Loucy (cell line): ENCODE data around the gene ACBD7.

Experiments
- H2AFZ ChIP-seq: fragments of 200-600 bp; sonication (generic); 2 replicates; pipeline ENCODE4 v1.6.0; 2016; ENCODE audit warnings: antibody characterized with exemption, mild to moderate bottlenecking, low read length, moderate library complexity
- H3F3A ChIP-seq: fragments of 200-600 bp; 2 replicates; pipeline ENCODE4 v1.6.0; 2016; ENCODE audit warnings: antibody characterized with exemption, low read depth, mild to moderate bottlenecking
- H3K27me3 ChIP-seq: fragments of 200-600 bp; sonication (generic); 2 replicates; pipeline ENCODE4 v1.6.1; 2014; ENCODE audit warnings: low read length, mild to moderate bottlenecking; ENCODE audit not compliant: insufficient read depth, poor library complexity, severe bottlenecking
- H3K36me3 ChIP-seq: fragments of 200-600 bp; sonication (generic); 2 replicates; pipeline ENCODE4 v1.6.1; 2016; ENCODE audit warnings: low read length; ENCODE audit not compliant: insufficient read depth
- H3K4me1 ChIP-seq: fragments of 200-600 bp; sonication (generic); 2 replicates; pipeline ENCODE4 v1.5.1; 2014; ENCODE audit warnings: low read length, mild to moderate bottlenecking; ENCODE audit not compliant: insufficient read depth, poor library complexity, severe bottlenecking
- H3K4me2 ChIP-seq: fragments of 200-600 bp; sonication (generic); 2 replicates; pipeline ENCODE4 v1.6.0; 2014; ENCODE audit warnings: antibody characterized with exemption, low read length, low read depth, mild to moderate bottlenecking; ENCODE audit not compliant: poor library complexity, severe bottlenecking
- H3K4me3 ChIP-seq: fragments of 200-600 bp; sonication (generic); 2 replicates; pipeline ENCODE4 v1.5.1; 2014; ENCODE audit warnings: low read length, mild to moderate bottlenecking, mixed read lengths; ENCODE audit not compliant: poor library complexity, severe bottlenecking
- H3K79me2 ChIP-seq: fragments of 200-600 bp; sonication (generic); 2 replicates; pipeline ENCODE4 v1.6.1; 2014; ENCODE audit warnings: low read length; ENCODE audit not compliant: insufficient read depth
- H3K9ac ChIP-seq: fragments of 200-600 bp; sonication (generic); 2 replicates; pipeline ENCODE4 v1.6.0; 2014; ENCODE audit warnings: mild to moderate bottlenecking, low read depth, low read length, moderate library complexity; ENCODE audit not compliant: poor library complexity, severe bottlenecking
- H3K9me2 ChIP-seq: fragments of 200-600 bp; sonication (generic); replicated peaks from 2 replicates; pipeline ENCODE4 v1.6.1; 2016; ENCODE audit warnings: low read depth, low read length, mixed read lengths
- H3K9me3 ChIP-seq: fragments of 200-600 bp; sonication (generic); 2 replicates; pipeline ENCODE4 v1.6.1; 2014; ENCODE audit warnings: mild to moderate bottlenecking, antibody characterized with exemption, low read length, low read depth; ENCODE audit not compliant: insufficient read depth
- H4K20me1 ChIP-seq: fragments of 200-600 bp; sonication (generic); 2 replicates; pipeline ENCODE4 v1.6.0; 2014; ENCODE audit warnings: antibody characterized with exemption, low read length, mild to moderate bottlenecking; ENCODE audit not compliant: insufficient read depth, poor library complexity, severe bottlenecking
- EZH2phosphoT487 ChIP-seq: fragments of 200-600 bp; IDR thresholded peaks from 2 replicates; pipeline ENCODE4 v1.6.1; 2018; ENCODE audit warnings: antibody characterized with exemption, mild to moderate bottlenecking, moderate library complexity, borderline replicate concordance
- TF ChIP-seq, protein P1 (sequence below): fragments of 200-600 bp; sonication (generic); conservative IDR thresholded peaks from 2 replicates; pipeline ENCODE4 v1.5.1; 2014; ENCODE audit warnings: mild to moderate bottlenecking, antibody characterized with exemption, low read length

Gene ACBD7

DNA sequence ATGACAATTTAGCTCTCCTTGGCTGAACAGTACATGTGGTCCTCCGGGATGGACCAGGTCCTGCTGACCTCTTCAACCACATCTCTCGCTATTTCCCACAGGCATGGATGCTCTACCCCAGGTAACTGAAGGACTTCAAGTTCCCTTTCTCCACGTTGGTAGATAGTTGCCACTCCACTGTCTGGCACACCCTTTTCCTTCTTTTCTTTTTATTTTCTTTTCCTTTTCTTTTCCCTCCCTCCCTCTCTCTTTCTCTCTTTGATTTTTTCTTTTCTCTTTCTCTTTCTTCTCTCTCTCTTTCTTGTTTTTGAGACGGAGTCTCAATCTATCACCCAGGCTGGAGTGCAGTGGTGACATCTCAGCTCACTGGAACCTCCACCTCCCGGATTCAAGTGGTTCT lies 2.8 kb upstream of the ACBD7 start:
- Histone ChIP-seq H3K4me3 (no peak overlapping the region), H3K4me2 (no peak overlapping the region), H3K9me2 (no peaks in the 10 kb centered on the region), H3K4me1 (peaks cover 15% of the 10 kb centered on the region), H4K20me1 (no peaks in the 10 kb centered on the region), H3K9ac (no peak overlapping the region), H3K36me3 (no peaks in the 10 kb centered on the region), H3K9me3 (no peaks in the 10 kb centered on the region), H2AFZ (no peak overlapping the region), H3K79me2 (peaks cover 15% of the 10 kb centered on the region), H3K27me3 (no peaks in the 10 kb centered on the region), H3F3A (no peaks in the 10 kb centered on the region)
- TF ChIP-seq, protein P1, sequence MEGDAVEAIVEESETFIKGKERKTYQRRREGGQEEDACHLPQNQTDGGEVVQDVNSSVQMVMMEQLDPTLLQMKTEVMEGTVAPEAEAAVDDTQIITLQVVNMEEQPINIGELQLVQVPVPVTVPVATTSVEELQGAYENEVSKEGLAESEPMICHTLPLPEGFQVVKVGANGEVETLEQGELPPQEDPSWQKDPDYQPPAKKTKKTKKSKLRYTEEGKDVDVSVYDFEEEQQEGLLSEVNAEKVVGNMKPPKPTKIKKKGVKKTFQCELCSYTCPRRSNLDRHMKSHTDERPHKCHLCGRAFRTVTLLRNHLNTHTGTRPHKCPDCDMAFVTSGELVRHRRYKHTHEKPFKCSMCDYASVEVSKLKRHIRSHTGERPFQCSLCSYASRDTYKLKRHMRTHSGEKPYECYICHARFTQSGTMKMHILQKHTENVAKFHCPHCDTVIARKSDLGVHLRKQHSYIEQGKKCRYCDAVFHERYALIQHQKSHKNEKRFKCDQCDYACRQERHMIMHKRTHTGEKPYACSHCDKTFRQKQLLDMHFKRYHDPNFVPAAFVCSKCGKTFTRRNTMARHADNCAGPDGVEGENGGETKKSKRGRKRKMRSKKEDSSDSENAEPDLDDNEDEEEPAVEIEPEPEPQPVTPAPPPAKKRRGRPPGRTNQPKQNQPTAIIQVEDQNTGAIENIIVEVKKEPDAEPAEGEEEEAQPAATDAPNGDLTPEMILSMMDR = no peak

DNA sequence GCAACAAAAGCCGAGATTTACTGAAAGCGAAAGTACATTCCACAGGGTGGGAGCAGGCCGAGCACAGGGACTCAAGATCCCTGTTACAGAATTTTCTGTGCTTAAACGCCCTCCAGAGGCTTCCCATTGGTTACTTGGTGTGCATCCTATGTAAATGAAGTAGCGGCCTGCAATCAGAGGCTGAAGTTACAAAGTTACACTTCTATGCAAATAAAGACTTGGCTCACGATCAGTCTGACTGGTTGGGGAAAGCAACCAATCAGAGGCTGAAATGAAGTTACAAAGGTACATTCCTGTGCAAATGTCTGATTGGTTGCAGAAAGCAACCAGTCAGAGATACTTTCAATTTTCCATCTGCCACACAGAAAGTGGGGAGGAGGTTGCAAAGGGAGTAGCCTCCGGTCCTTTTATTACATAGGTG lies 4.1 kb downstream of the ACBD7 start:
- 0 out of 2 replicates have a peak, but pooled peaks cover 2% of the 10 kb centered on the region for H3F3A ChIP-seq
- H3K9ac ChIP-seq = peak overlapping the region; percentile 46
- H3K79me2 ChIP-seq = peaks cover 44% of the 10 kb centered on the region
- H3K4me3 ChIP-seq = peak overlapping the region; percentile 72
- no peaks in the 10 kb centered on the region for H3K27me3 ChIP-seq
- peak overlapping the region; percentile 92 for H3K4me2 ChIP-seq
- H2AFZ ChIP-seq = peak overlapping the region; percentile 68
- H3K4me1 ChIP-seq = peaks cover 36% of the 10 kb centered on the region
- H3K9me2 ChIP-seq = no peaks in the 10 kb centered on the region
- TF ChIP-seq EZH2phosphoT487 = no peak
- TF ChIP-seq, protein P1 = 0 out of 2 replicates have a peak, but pooled peaks have one; percentile 20
- no peaks in the 10 kb centered on the region for H3K36me3 ChIP-seq
- H4K20me1 ChIP-seq = no peaks in the 10 kb centered on the region
- H3K9me3 ChIP-seq = no peaks in the 10 kb centered on the region

DNA sequence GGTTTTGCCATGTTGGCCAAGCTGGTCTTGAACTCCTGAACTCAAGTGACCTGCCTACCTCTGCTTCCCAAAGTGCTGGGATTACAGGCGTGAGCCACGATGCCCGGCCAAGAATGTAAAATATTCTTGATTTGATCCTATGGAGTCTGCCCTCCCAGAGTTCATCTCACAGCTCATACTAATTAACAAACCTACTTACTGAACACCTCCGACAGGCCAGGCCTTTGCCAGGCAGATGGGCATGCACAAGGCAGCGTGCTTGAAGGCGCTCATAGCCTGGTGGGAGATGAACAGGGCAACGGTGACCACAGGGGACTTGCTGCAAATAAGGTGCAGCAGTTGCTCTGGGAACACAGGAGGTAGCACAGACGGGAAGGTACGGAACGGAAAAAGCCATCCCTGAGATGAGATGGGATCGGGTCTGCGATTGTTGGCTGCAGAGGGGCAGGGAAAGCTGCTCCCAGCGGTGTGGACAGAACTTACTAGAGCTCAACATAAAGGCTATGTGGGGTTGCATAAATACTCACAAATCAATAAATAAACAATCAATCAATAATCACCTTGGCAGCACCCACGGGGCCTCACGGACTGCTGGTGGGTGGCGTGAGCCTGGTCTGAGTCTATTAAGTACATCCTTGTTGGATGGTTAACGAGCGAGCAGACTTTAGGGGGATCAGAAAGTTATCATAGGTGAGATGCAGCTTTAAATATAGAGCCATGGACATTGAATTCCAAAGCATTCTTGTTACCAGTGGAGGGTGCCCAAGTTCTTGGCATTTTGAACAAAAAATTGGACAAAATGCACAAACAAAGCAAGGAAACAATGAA lies 4.7 kb downstream of the ACBD7 start:
- Histone ChIP-seq H3F3A (0 out of 2 replicates have a peak, but pooled peaks cover 2% of the 10 kb centered on the region), H3K9me2 (no peaks in the 10 kb centered on the region), H3K27me3 (no peaks in the 10 kb centered on the region), H3K4me3 (peak overlapping the region; percentile 72), H3K4me1 (peaks cover 36% of the 10 kb centered on the region), H2AFZ (peak overlapping the region; percentile 68), H3K9ac (peak overlapping the region; percentile 19), H3K9me3 (no peaks in the 10 kb centered on the region), H4K20me1 (no peaks in the 10 kb centered on the region), H3K36me3 (no peaks in the 10 kb centered on the region), H3K4me2 (peak overlapping the region; percentile 92), H3K79me2 (peaks cover 44% of the 10 kb centered on the region)
- TF ChIP-seq EZH2phosphoT487 = no peak
- TF ChIP-seq, protein P1 = no peak; the same call in 1 of the 2 replicates
